NCI-H226 (cell line): ENCODE data around the gene CSF1.
A peak's percentile ranks its signal among the peaks of the same experiment; 100 is the strongest.

ENCODE experiments used
- DNase-seq: peaks from one replicate; pipeline ENCODE4 v3.0.0-alpha.2; 2015

CSF1 gene

GRCh38 chr1:109901524-109902145 is 9.0 kb upstream of the CSF1 start:
- DNase-seq = no peak

GRCh38 chr1:109902204-109902985 is 8.3 kb upstream of the CSF1 start:
- no peak for DNase-seq

- DNase-seq = no peak
Observed at GRCh38 chr1:109903376-109903930, 7.2 kb upstream of the CSF1 start.

GRCh38 chr1:109904105-109904817 is 6.4 kb upstream of the CSF1 start:
- DNase-seq = no peak

DNA sequence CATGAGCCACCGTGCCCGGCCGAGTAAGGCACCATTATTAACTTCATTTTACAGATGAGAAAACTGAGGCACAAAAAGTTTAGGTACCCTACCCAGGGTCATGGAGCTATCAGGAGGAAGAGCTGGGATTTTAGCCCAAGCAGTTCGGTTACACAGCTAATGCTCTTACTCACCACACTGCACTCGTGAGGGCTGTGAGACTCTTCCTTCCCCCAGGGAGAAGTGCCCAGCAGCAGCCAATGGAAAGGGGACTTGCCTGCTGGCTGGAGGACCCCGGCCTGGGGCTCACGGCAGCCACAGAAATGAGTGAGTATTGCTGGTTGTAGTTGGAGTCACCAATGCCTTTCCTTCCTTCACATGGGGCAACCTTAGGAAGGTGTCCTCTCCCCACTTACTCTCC is 5.2 kb upstream of the CSF1 start:
- no peak for DNase-seq

DNA sequence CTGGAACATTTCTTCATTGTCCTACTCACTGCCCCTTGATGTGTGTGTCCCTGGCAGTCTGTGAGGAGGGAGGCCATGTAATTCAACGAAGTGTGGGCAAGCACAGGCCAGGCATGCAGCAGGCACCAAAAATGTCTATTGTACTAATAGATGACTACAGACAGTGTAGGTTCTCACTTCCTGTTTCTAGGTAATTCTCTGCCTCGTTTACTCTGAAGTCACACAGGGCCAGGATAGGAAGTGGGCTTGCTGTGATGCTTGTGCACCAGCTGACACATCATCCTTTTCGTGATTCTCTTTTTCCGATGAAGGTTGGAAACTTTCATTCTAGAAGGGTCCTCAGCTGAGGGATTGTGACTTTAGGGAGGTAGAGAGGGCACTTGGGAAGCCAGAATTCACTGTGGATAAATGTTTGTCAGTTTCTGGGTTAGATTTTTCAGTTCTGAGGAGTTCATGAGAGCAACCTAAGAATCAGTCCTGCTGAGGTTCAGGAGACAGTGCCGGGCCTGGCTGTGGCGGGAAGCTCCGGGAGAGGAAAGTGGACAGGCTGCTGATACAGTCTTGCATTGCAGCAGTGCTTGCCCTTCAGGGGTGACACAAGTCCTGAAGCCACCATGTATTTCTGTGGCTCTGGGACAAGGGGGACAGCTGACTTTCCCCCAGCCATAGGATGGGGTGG is 4.3 kb upstream of the CSF1 start:
- DNase-seq = no peak

GRCh38 chr1:109906839-109907180 is 3.8 kb upstream of the CSF1 start:
- no peak for DNase-seq

- DNase-seq = no peak
Observed at GRCh38 chr1:109907190-109907774, 3.4 kb upstream of the CSF1 start.

DNA sequence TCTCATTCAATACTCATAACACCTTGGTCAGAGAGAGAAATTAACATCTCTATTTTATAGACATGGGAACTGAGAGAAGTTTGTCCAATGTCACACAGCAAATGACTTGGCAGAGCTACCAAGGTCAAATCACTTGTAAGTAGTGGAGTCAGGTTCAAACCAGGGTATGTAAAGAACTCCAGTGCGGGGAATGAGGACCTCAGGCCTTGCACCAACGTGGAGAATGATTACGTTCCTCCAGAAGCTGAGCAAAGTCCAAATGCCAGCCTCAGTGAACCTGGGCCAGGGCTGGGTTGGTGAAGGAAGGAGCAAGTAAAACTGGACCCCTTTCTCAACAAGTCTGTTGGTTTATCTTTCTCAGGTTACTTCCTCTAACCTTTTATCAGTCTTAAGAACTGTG is 1.8 kb upstream of the CSF1 start:
- DNase-seq = no peak

- no peak for DNase-seq
Observed at GRCh38 chr1:109909561-109909960, 1.1 kb upstream of the CSF1 start.

- DNase-seq = no peak
Observed at GRCh38 chr1:109910963-109911798, 532 bp downstream of the CSF1 start.

DNA sequence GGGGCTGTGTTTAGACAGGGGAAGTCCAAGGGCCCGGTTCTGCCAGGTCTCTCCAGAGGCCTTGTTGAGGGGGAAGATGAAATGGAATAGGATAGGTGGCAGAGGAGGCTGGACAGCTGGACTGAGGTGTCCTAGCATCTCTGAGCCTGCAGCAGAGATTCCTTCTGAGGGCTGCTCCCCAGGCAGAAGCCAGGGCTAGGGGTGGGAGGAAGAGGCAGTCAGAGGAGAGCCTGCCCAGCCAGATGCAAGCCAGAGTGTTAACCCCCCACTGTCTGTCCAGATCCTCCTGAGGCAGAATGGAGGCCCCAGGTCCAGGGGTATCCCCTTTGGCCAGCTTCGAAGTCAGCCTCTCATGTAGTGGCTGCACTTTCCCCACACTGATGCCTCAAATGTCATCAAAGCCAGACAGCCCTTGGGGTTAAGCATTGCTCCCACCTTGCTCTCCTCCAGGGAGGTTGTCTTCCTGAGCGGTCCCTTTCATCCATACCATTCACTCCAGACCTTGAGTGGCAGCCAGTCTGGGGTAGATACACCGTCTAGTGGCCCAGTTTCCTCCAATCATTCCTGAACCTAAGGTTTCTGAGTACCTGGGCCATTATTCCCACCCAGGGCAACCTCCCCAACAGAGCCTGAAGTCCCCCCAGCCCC is 1.7 kb downstream of the CSF1 start:
- DNase-seq = no peak

DNA sequence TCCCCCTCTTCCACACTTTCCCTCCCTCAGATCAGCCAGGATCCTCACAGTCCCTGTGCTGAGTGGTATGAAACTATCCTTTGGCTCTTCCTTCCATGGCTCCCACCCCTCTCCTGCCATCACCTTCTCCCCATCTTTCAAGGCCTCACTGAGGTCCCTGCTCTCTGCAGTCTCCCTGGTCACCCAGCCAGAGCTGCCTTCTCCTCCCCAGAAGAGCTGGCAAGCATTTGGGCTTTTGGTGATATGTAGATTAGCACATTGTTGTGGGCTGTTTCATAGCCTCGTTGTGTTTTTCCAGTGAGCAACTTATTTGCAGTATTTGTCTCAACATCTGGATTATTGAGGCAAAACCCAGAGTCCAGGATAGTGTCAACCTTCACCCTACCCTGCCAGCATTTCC is 2.2 kb downstream of the CSF1 start:
- DNase-seq = no peak

DNA sequence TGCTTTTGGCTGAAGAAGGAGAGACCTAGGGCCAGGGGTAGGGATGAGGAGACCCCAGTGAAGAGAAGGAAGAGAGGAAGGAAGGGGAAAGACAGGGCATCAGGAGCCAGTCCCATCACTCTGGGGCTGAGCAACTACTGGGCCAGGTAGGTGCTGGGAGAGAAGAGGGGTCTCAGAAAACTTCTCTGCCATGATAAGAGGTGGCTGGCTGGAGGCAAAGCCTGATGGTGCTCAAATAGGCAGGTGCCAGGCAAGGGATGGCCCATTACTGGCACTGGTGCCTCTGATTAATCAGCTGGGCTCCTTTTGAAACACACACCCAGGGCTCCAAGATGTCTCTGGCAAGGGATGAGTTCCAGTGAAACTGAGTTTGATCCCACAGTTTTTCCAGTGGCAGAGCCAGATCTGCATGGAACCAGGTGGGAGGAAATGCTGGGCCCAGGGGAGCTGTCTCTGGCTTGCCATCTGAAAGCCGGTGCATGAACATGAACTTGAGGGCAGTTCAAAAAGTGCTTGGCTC is 2.8 kb downstream of the CSF1 start:
- no peak for DNase-seq

- DNase-seq = peak; percentile 40
Observed at GRCh38 chr1:109914587-109915240, 4.1 kb downstream of the CSF1 start.

DNA sequence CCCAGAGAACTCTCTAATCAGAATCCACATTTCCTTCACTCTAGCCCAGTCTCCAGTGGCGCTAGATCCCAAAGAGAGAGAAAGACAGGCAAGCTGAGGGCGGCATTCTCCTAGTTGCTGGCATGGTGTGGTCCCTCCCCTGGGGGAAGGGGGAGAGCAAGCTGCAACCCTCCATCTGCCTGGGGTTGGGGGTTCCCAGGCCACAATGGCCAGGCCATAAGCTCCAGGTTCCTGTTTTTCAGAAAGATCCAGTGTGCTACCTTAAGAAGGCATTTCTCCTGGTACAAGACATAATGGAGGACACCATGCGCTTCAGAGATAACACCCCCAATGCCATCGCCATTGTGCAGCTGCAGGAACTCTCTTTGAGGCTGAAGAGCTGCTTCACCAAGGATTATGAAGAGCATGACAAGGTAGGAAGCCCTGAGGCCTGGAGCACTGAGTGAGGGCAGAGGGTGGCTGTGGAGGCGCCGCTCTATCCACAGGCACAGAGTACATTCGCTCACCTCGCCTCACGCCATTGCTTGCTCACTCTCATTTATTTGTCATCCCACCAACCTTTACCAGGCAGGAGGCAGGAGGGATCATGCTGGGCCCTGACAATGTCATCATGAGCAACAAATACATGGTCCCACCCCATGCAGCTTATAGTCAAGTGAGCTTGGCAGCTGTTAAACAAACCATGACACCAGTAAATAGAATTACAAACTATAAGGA is 6.6 kb downstream of the CSF1 start:
- DNase-seq = no peak

DNA sequence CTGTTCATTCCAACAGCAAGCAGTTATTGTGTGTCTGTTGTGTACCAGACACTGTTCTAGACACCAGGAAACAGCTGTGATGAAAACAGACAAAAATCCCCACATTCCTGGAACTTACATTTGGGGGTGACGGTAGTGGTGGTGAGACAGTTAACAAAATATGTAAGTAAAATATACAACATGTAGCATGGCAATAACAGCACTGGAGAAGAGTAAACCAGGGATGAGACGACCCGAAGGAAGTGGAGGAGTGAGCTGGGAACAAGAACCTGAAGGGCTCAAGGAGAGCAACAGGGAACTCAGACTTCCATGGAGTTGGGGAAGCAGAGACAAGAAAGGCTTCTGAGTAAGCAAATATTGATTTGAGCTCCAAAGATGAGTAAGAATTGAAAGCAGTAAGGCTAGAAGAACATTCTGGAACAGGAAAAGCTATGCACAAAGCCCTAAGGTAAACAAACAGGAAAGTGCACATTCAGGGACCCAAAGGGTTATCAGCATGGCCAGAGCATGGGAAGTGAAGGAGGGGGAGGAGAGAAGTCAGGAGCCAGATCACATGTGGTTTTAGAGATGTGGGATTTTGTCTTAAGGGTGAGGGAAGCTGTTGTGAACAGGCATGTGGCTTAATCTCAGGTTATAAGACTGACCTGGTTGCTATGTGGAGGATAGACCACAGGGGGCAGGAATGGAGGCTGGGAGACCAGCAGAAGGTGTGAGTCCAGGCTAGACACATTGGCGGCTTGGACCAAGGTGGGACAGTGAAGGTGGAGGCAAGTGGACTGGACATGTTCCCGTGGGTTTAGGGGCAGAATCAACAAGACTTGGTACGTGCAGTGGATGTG is 7.3 kb downstream of the CSF1 start:
- DNase-seq = no peak

- no peak for DNase-seq
Observed at GRCh38 chr1:109918671-109919070, 8.0 kb downstream of the CSF1 start.

- peak; percentile 61 for DNase-seq
Observed at GRCh38 chr1:109919303-109919702, 8.7 kb downstream of the CSF1 start.
